PC-9 (cell line): Measurements from ENCODE around the gene FAHD1. TPM values are rescaled to one million over a fixed set of nuclear protein-coding genes. Genes with fewer than 3 reads are reported as not detected.

Experiments
- BruUV-seq: library from RNA; stranded (reverse); fragments of 400-500 nt; replicated peaks from 2 replicates; lab custom pipeline; 2021; lab: Mats Ljungman, UMichigan
- CTCF ChIA-PET: fragments of 300-600 bp; sonication (Branson Sonifier 250); formaldehyde crosslinking; loops from one replicate; lab custom pipeline; 2022; ENCODE audit warnings: antibody characterized with exemption; lab: Charles Lee
- POLR2A ChIA-PET: fragments of 300-600 bp; sonication (Branson Sonifier 250); formaldehyde crosslinking; loops from one replicate; lab custom pipeline; 2022; ENCODE audit warnings: antibody characterized with exemption; ENCODE audit not compliant: unreplicated experiment; lab: Charles Lee
- DNase-seq, 2 experiments: peaks; one replicate each; pipeline versions ENCODE4 v3.0.0 to v3.0.0-alpha.2; 2015 to 2022; ENCODE audit warnings: mixed read lengths in 1 of 2
- H2AFZ ChIP-seq: fragments of 200-600 bp; sonication (generic); 2 replicates; pipeline ENCODE4 v1.8.1; 2017; ENCODE audit warnings: antibody characterized with exemption
- H3F3A ChIP-seq: fragments of 200-600 bp; sonication (generic); 2 replicates; pipeline ENCODE4 v1.8.1; 2017; ENCODE audit warnings: antibody characterized with exemption, mild to moderate bottlenecking, low read depth; ENCODE audit not compliant: insufficient read depth
- H3K27ac ChIP-seq: fragments of 200-600 bp; sonication (generic); 2 replicates; pipeline ENCODE4 v1.6.1; 2016; ENCODE audit warnings: mixed run types
- H3K27me3 ChIP-seq: fragments of 200-600 bp; sonication (generic); 2 replicates; pipeline ENCODE4 v1.6.1; 2016; ENCODE audit warnings: low read depth, mixed run types; ENCODE audit not compliant: insufficient read depth
- H3K36me3 ChIP-seq: fragments of 200-600 bp; sonication (generic); 2 replicates; pipeline ENCODE4 v1.6.1; 2016; ENCODE audit warnings: low read depth, mixed run types
- H3K4me1 ChIP-seq: fragments of 200-600 bp; sonication (generic); replicated peaks from 2 replicates; pipeline ENCODE4 v1.6.1; 2016; ENCODE audit warnings: mixed run types; ENCODE audit not compliant: insufficient read depth
- H3K4me2 ChIP-seq: fragments of 200-600 bp; sonication (generic); 2 replicates; pipeline ENCODE4 v1.6.1; 2017; ENCODE audit warnings: mixed run types
- H3K4me3 ChIP-seq: fragments of 200-600 bp; sonication (generic); 2 replicates; pipeline ENCODE4 v1.6.1; 2016; ENCODE audit warnings: mixed run types
- H3K79me2 ChIP-seq: fragments of 200-600 bp; sonication (generic); 2 replicates; pipeline ENCODE4 v1.6.1; 2017; ENCODE audit warnings: low read depth, mixed run types
- H3K9me2 ChIP-seq: fragments of 200-600 bp; sonication (generic); 2 replicates; pipeline ENCODE4 v1.8.1; 2017; ENCODE audit warnings: mild to moderate bottlenecking; ENCODE audit not compliant: insufficient read depth
- H3K9me3 ChIP-seq: fragments of 200-600 bp; sonication (generic); 2 replicates; pipeline ENCODE4 v1.8.1; 2016; ENCODE audit warnings: low read depth; ENCODE audit not compliant: insufficient read depth
- H4K20me1 ChIP-seq: fragments of 200-600 bp; sonication (generic); 2 replicates; pipeline ENCODE4 v1.8.1; 2017; ENCODE audit not compliant: insufficient read depth
- CTCF ChIP-seq: fragments of 200-600 bp; sonication (generic); conservative IDR thresholded peaks from 2 replicates; pipeline ENCODE4 v1.6.1; 2017; ENCODE audit warnings: mixed run types, antibody characterized with exemption, mild to moderate bottlenecking, moderate library complexity
- EZH2 ChIP-seq: fragments of 200-600 bp; sonication (generic); IDR thresholded peaks from 2 replicates; pipeline ENCODE4 v1.8.0; 2017; ENCODE audit warnings: antibody characterized with exemption, low read depth
- intact Hi-C: fragments of 100-400 bp; cut with micrococcal nuclease; formaldehyde crosslinking; loops from one replicate; pipeline ENCODE4 v1.10.0; 2022; ENCODE audit not compliant: unreplicated experiment
- total RNA-seq: library from RNA; stranded (reverse); gene quantifications from 2 replicates; pipeline ENCODE4 v1.2.3, GENCODE V29; 2021

The FAHD1 gene
- total RNA-seq, 1 experiment from 2014 or later, result 26.8 TPM

GRCh38 chr16:1823821-1824220, 3.2 kb upstream of the FAHD1 start:
- Histone ChIP-seq H3K79me2 (peaks cover 24% of the 10 kb centered on the region), H3F3A (peaks cover 14% of the 10 kb centered on the region; the same call in 1 of the 2 replicates), H2AFZ (no peak overlapping the region), H4K20me1 (no peaks in the 10 kb centered on the region), H3K4me2 (no peak overlapping the region), H3K9me3 (no peaks in the 10 kb centered on the region), H3K4me1 (peaks cover 13% of the 10 kb centered on the region), H3K27me3 (no peaks in the 10 kb centered on the region), H3K9me2 (no peaks in the 10 kb centered on the region), H3K36me3 (no peaks in the 10 kb centered on the region), H3K27ac (no peak overlapping the region), H3K4me3 (no peak overlapping the region)
- TF ChIP-seq CTCF, result no peak; the same call in 1 of the 2 replicates
- no peak for TF ChIP-seq EZH2
- CTCF ChIA-PET, result interaction anchor here (0.7 kb wide), 1 partner anchor 383 kb away, joined by 6 read pairs; no protein-coding TSS in a partner anchor
- intact Hi-C loops, result no loop called here
- peak in 1 of 2 experiments; percentile 54 for DNase-seq
- no TSS peak for BruUV-seq
- POLR2A ChIA-PET, result no interaction called here

GRCh38 chr16:1825381-1825863, 1.6 kb upstream of the FAHD1 start:
- Histone ChIP-seq H4K20me1 (peaks cover 14% of the 10 kb centered on the region; the same call in 1 of the 2 replicates), H3K79me2 (peaks cover 40% of the 10 kb centered on the region), H3K36me3 (no peaks in the 10 kb centered on the region), H3K4me2 (peak overlapping the region; percentile 94), H3K4me3 (peak overlapping the region; percentile 74; the same call in 1 of the 2 replicates), H3K27me3 (no peaks in the 10 kb centered on the region), H3K9me3 (no peaks in the 10 kb centered on the region), H3K4me1 (peaks cover 28% of the 10 kb centered on the region), H2AFZ (no peak overlapping the region; the same call in 1 of the 2 replicates), H3K27ac (no peak overlapping the region), H3F3A (peaks cover 24% of the 10 kb centered on the region; the same call in 1 of the 2 replicates), H3K9me2 (no peaks in the 10 kb centered on the region)
- ChIA-PET POLR2A (interaction anchor here (0.6 kb wide), 1 partner anchor 79 kb away, joined by 3 read pairs; no protein-coding TSS in a partner anchor), CTCF (no interaction called here)
- TF ChIP-seq EZH2, result no peak
- no peak for TF ChIP-seq CTCF
- intact Hi-C loops, result no loop called here
- no peak for DNase-seq
- BruUV-seq, result TSS peak; percentile 60

GRCh38 chr16:1825864-1826690, 929 bp upstream of the FAHD1 start:
- CTCF ChIA-PET, result no interaction called here
- Histone ChIP-seq H2AFZ (no peak overlapping the region; the same call in 1 of the 2 replicates), H3K36me3 (no peaks in the 10 kb centered on the region), H4K20me1 (peaks cover 18% of the 10 kb centered on the region; the same call in 1 of the 2 replicates), H3K9me2 (no peaks in the 10 kb centered on the region), H3K27me3 (no peaks in the 10 kb centered on the region), H3F3A (peaks cover 28% of the 10 kb centered on the region; the same call in 1 of the 2 replicates), H3K4me1 (peaks cover 28% of the 10 kb centered on the region), H3K4me3 (peak overlapping the region; percentile 74; the same call in 1 of the 2 replicates), H3K4me2 (peak overlapping the region; percentile 94), H3K27ac (no peak overlapping the region), H3K79me2 (peaks cover 41% of the 10 kb centered on the region), H3K9me3 (no peaks in the 10 kb centered on the region)
- intact Hi-C loops, result no loop called here
- no peak for TF ChIP-seq CTCF
- TF ChIP-seq EZH2, result no peak
- POLR2A ChIA-PET, result no interaction called here
- DNase-seq, result no peak
- no TSS peak for BruUV-seq
